Type B pancreatic cell (in vitro differentiated cells): ENCODE measurements around the gene XPO6. TPM values are rescaled to one million over a fixed set of nuclear protein-coding genes. Genes with fewer than 3 reads are reported as not detected.

ENCODE experiments used
- DNase-seq: peaks from one replicate; pipeline ENCODE4 v3.0.0; 2021; ENCODE audit warnings: mixed read lengths; ENCODE audit not compliant: unreplicated experiment; ENCODE audit errors: extremely low spot score
- H3K27ac Mint-ChIP-seq: 2 replicates; pipeline ENCODE4 v1.8.0; 2021; ENCODE audit warnings: mild to moderate bottlenecking, mixed read lengths
- H3K27me3 Mint-ChIP-seq: 2 replicates; pipeline ENCODE4 v1.8.0; 2021; ENCODE audit warnings: mixed read lengths
- H3K36me3 Mint-ChIP-seq: 2 replicates; pipeline ENCODE4 v1.8.0; 2021; ENCODE audit warnings: mixed read lengths
- H3K4me1 Mint-ChIP-seq: one replicate; pipeline ENCODE4 v1.8.0; 2021; ENCODE audit warnings: mixed read lengths; ENCODE audit not compliant: unreplicated experiment
- H3K4me3 Mint-ChIP-seq: 2 replicates; pipeline ENCODE4 v1.8.0; 2021; ENCODE audit warnings: mild to moderate bottlenecking, mixed read lengths
- H3K9me3 Mint-ChIP-seq: 2 replicates; pipeline ENCODE4 v1.8.0; 2021; ENCODE audit warnings: mixed read lengths
- CTCF ChIP-seq: fragments of 200-600 bp; sonication (generic); conservative IDR thresholded peaks from 2 replicates; pipeline ENCODE4 v1.5.0; 2021; ENCODE audit warnings: antibody characterized with exemption, mild to moderate bottlenecking
- total RNA-seq: library from RNA; stranded (reverse); gene quantifications from 2 replicates; pipeline ENCODE4 v1.2.1, GENCODE V29; 2021; ENCODE audit warnings: low replicate concordance

The XPO6 gene
- total RNA-seq, 1 donor from 2014 or later, result 111 TPM

DNA sequence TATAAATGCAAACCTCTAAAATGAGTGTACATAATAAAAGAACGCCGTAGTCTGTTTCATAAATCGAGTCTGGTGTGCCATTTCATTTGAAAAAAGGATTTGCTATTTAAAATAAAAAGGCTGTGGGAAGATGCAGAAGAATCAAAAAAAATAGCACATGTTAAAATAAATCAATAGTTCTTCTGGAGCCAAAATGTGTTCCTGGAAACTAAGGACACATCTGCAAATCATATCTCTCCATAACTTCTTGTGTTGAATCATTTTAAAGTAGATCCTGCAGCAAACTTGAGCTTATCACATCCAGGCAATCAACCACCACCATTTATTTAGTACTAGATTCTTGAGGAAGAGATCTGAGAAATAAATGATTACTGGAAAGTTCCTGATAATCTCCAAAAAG lies 29.0 kb downstream of the XPO6 start:
- Mint-ChIP-seq H3K4me3 (no peak overlapping the region), H3K27me3 (no peaks in the 10 kb centered on the region), H3K4me1 (peaks cover 26% of the 10 kb centered on the region), H3K27ac (no peak overlapping the region), H3K36me3 (peaks cover 13% of the 10 kb centered on the region), H3K9me3 (no peaks in the 10 kb centered on the region)
- no peak for TF ChIP-seq CTCF
- no peak for DNase-seq

- no peaks in the 10 kb centered on the region for H3K27me3 Mint-ChIP-seq
- TF ChIP-seq CTCF, result no peak
- no peak overlapping the region for H3K4me3 Mint-ChIP-seq
- no peaks in the 10 kb centered on the region for H3K9me3 Mint-ChIP-seq
- H3K36me3 Mint-ChIP-seq, result peaks cover 16% of the 10 kb centered on the region
- H3K4me1 Mint-ChIP-seq, result peaks cover 26% of the 10 kb centered on the region
- no peak overlapping the region for H3K27ac Mint-ChIP-seq
- DNase-seq, result no peak
Observed at GRCh38 chr16:28182183-28182582, 29.6 kb downstream of the XPO6 start.

DNA sequence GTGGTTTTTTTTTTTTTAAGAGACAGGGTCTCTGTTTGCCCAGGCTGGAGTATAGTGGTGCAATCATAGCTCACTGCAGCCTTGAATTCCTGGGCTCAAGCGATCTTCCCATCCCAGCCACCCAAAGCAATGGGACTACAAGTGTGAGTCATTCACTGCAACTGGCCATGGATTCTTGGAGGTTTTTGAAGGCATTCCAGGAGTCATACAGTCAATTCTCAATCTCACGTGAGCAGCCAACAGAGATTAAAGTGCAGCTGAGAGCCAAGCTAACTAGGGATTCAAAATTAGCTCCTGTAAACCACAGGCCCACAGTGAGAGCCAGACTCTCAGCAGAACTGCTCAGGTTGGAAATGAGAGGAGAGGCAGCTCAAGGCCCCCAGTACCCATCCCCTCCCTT lies 30.2 kb downstream of the XPO6 start:
- H3K4me1 Mint-ChIP-seq, result peaks cover 21% of the 10 kb centered on the region
- H3K4me3 Mint-ChIP-seq, result no peak overlapping the region
- DNase-seq, result no peak
- no peak overlapping the region for H3K27ac Mint-ChIP-seq
- H3K27me3 Mint-ChIP-seq, result no peaks in the 10 kb centered on the region
- no peak for TF ChIP-seq CTCF
- no peaks in the 10 kb centered on the region for H3K9me3 Mint-ChIP-seq
- peaks cover 21% of the 10 kb centered on the region for H3K36me3 Mint-ChIP-seq

- H3K4me1 Mint-ChIP-seq, result peaks cover 21% of the 10 kb centered on the region
- H3K4me3 Mint-ChIP-seq, result no peak overlapping the region
Observed at GRCh38 chr16:28180655-28181460, 30.9 kb downstream of the XPO6 start.

DNA sequence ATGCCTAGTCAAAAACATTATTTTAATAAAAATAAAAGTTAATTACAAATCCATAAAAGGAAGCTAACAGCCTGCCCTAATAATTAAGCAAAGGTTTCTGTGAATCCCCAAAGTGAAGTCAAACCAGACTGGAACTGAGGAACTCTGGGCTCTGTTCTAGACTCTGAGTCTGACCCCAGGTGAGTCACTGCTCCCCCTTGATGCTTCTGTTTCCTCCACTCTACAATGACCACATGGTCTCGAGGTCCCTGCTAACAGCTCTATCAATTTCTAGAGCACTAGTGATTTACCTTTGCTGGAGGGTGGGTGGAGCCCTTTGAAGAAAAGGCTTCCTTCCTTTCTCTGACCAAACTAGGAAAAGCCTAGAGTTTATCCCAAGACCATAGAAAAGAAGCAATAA lies 32.4 kb downstream of the XPO6 start:
- no peak overlapping the region for H3K27ac Mint-ChIP-seq
- H3K9me3 Mint-ChIP-seq, result no peaks in the 10 kb centered on the region
- H3K27me3 Mint-ChIP-seq, result no peaks in the 10 kb centered on the region
- peaks cover 21% of the 10 kb centered on the region for H3K4me1 Mint-ChIP-seq
- DNase-seq, result no peak
- no peak for TF ChIP-seq CTCF
- H3K36me3 Mint-ChIP-seq, result peaks cover 28% of the 10 kb centered on the region
- H3K4me3 Mint-ChIP-seq, result no peak overlapping the region

More at GRCh38 chr16:28180655-28181460, 30.9 kb downstream of the XPO6 start:
- Mint-ChIP-seq H3K27ac (no peak overlapping the region), H3K9me3 (no peaks in the 10 kb centered on the region), H3K27me3 (no peaks in the 10 kb centered on the region), H3K36me3 (peaks cover 21% of the 10 kb centered on the region)
- no peak for TF ChIP-seq CTCF
- no peak for DNase-seq
